GM12801 (cell line): Measurements from ENCODE around the gene SUSD6.

Source experiments
- CTCF ChIP-seq: IDR thresholded peaks from one replicate; pipeline ENCODE4 v1.5.1; 2011; ENCODE audit warnings: control low read depth; ENCODE audit not compliant: insufficient read length; ENCODE audit errors: extremely low read depth

Gene SUSD6

GRCh38 chr14:69672356-69672755 lies 61.0 kb downstream of the SUSD6 start:
- TF ChIP-seq CTCF = no peak

- no peak for TF ChIP-seq CTCF
Observed at GRCh38 chr14:69673104-69673503, 61.7 kb downstream of the SUSD6 start.

- no peak for TF ChIP-seq CTCF
Observed at GRCh38 chr14:69673578-69674305, 62.3 kb downstream of the SUSD6 start.

- no peak for TF ChIP-seq CTCF
Observed at GRCh38 chr14:69674546-69675244, 63.3 kb downstream of the SUSD6 start.

GRCh38 chr14:69675245-69675583 lies 63.8 kb downstream of the SUSD6 start:
- no peak for TF ChIP-seq CTCF

GRCh38 chr14:69675877-69676416 lies 64.6 kb downstream of the SUSD6 start:
- no peak for TF ChIP-seq CTCF

GRCh38 chr14:69676723-69677122 lies 65.3 kb downstream of the SUSD6 start:
- no peak for TF ChIP-seq CTCF
